Activated CD4-positive, alpha-beta T cell treated with anti-CD3 and anti-CD28 coated beads, Interleukin-2, Interleukin-6, amounts not matched to agents 100 ng/mL and 50 ng/mL, durations not matched to agents 16 hours and 8 hours (primary cell): ENCODE measurements around the gene NCOR1.
"Not testable (repeated sequence)": the region's sequence is repeated elsewhere in the genome, so short reads cannot be mapped to it uniquely, and the experiment has no call there.

Experiments
- DNase-seq: peaks from one replicate; pipeline ENCODE4 v3.0.0-alpha.2; 2020

NCOR1 gene

GRCh38 chr17:16215273-16215964 is at the start of gene NCOR1:
Gene NCOR1 (minus strand): TSS chr17:16215534. CDS start chr17:16194569, 20,965 bp downstream.
- DNase-seq: peak; percentile 96

- DNase-seq: no peak
These were observed 46.9 kb upstream of the NCOR1 start for GRCh38 chr17:16262201-16262600.

- DNase-seq: no peak
These were observed 45.7 kb upstream of the NCOR1 start for GRCh38 chr17:16261049-16261448.

GRCh38 chr17:16259926-16260325 is 44.6 kb upstream of the NCOR1 start:
- no peak for DNase-seq

- DNase-seq: no peak
These were observed 43.6 kb upstream of the NCOR1 start for GRCh38 chr17:16258901-16259300.

GRCh38 chr17:16255481-16255921 is 40.2 kb upstream of the NCOR1 start:
- no peak for DNase-seq

GRCh38 chr17:16254773-16255400 is 39.6 kb upstream of the NCOR1 start:
- DNase-seq: no peak

GRCh38 chr17:16251556-16251955 is 36.2 kb upstream of the NCOR1 start:
- DNase-seq: no peak

- DNase-seq: no peak
These were observed 35.7 kb upstream of the NCOR1 start for GRCh38 chr17:16251043-16251442.

- peak; percentile 4 for DNase-seq
These were observed 35.3 kb upstream of the NCOR1 start for GRCh38 chr17:16250635-16251034.

- no peak for DNase-seq
These were observed 32.3 kb upstream of the NCOR1 start for GRCh38 chr17:16247586-16247984.

- DNase-seq: peak; percentile 75
These were observed 28.6 kb upstream of the NCOR1 start for GRCh38 chr17:16243801-16244567.

- no peak for DNase-seq
These were observed 28.1 kb upstream of the NCOR1 start for GRCh38 chr17:16243385-16243784.

- no peak for DNase-seq
These were observed 26.6 kb upstream of the NCOR1 start for GRCh38 chr17:16241906-16242399.

- no peak for DNase-seq
These were observed 24.6 kb upstream of the NCOR1 start for GRCh38 chr17:16239931-16240330.

GRCh38 chr17:16232391-16232790 is 17.1 kb upstream of the NCOR1 start:
- DNase-seq: no peak

GRCh38 chr17:16229912-16230561 is 14.7 kb upstream of the NCOR1 start:
- DNase-seq: peak; percentile 20

- no peak for DNase-seq
These were observed 7.1 kb upstream of the NCOR1 start for GRCh38 chr17:16222406-16222805.

- peak; percentile 95 for DNase-seq
These were observed 1.8 kb upstream of the NCOR1 start, which contains the start of gene PIGL for GRCh38 chr17:16217002-16217635. Gene PIGL (plus strand): TSS chr17:16217210. CDS start chr17:16217227, 17 bp downstream.

GRCh38 chr17:16216341-16217001 is 1.1 kb upstream of the NCOR1 start:
- not testable (repeated sequence) for DNase-seq

- DNase-seq: no peak
These were observed 607 bp upstream of the NCOR1 start for GRCh38 chr17:16215965-16216316.

- DNase-seq: peak; percentile 48
These were observed 397 bp downstream of the NCOR1 start for GRCh38 chr17:16215002-16215272.
